ENCODE results near the gene CCDC127.

The CCDC127 gene

GRCh38 chr5:189486-189885, 28.5 kb downstream of the CCDC127 start:
- DNase-seq, result no peak

GRCh38 chr5:188488-189481, 29.2 kb downstream of the CCDC127 start:
- peak; percentile 97 to 98 for DNase-seq

- no peak for DNase-seq
Observed at GRCh38 chr5:187617-188451, 30.1 kb downstream of the CCDC127 start.

- DNase-seq, result no peak
Observed at GRCh38 chr5:187042-187431, 30.9 kb downstream of the CCDC127 start.

- DNase-seq, result no peak
Observed at GRCh38 chr5:186091-187041, 31.6 kb downstream of the CCDC127 start.

- DNase-seq, result no peak
Observed at GRCh38 chr5:185095-186070, 32.6 kb downstream of the CCDC127 start.

- DNase-seq, result no peak
Observed at GRCh38 chr5:184471-184870, 33.5 kb downstream of the CCDC127 start.

GRCh38 chr5:182126-182525, 35.8 kb downstream of the CCDC127 start:
- DNase-seq, result no peak

GRCh38 chr5:181566-181965, 36.4 kb downstream of the CCDC127 start:
- DNase-seq, result no peak

- DNase-seq, result no peak
Observed at GRCh38 chr5:181160-181559, 36.8 kb downstream of the CCDC127 start.

- DNase-seq, result no peak
Observed at GRCh38 chr5:180286-180918, 37.6 kb downstream of the CCDC127 start.

- no peak for DNase-seq
Observed at GRCh38 chr5:179401-179800, 38.6 kb downstream of the CCDC127 start.

GRCh38 chr5:178110-178509, 39.8 kb downstream of the CCDC127 start:
- peak; percentile 74 to 94 for DNase-seq

- no peak for DNase-seq
Observed at GRCh38 chr5:176296-176823, 41.6 kb downstream of the CCDC127 start.

- DNase-seq, result no peak
Observed at GRCh38 chr5:174876-175465, 43.0 kb downstream of the CCDC127 start.

- no peak for DNase-seq
Observed at GRCh38 chr5:174291-174600, 43.7 kb downstream of the CCDC127 start.

- no peak for DNase-seq
Observed at GRCh38 chr5:173392-174290, 44.3 kb downstream of the CCDC127 start.

GRCh38 chr5:172841-173251, 45.1 kb downstream of the CCDC127 start:
- DNase-seq, result no peak

GRCh38 chr5:172421-172820, 45.5 kb downstream of the CCDC127 start:
- no peak for DNase-seq

All from NCI-H2081 (cell line).